Small intestine (tissue), 7 donors: ENCODE results near the gene CGN. TPM values are rescaled to one million over a fixed set of nuclear protein-coding genes. Genes with fewer than 3 reads are reported as not detected.

Experiments
- DNase-seq, 2 donors: peaks; one replicate each; pipeline versions ENCODE4 v3.0.0 to v3.0.0-alpha.2; 2013
- FAIRE-seq: peaks from 2 replicates; lab custom pipeline; 2012; peaks lifted over from hg19 to GRCh38; lab: Jason Lieb, UNC
- H3K27ac ChIP-seq, 3 donors: one replicate each; pipeline ENCODE4 v1.5.1; 2013; ENCODE audit warnings: low read length in 2 of 3, mild to moderate bottlenecking in 2 of 3, control low read depth in 1 of 3, inconsistent platforms in 1 of 3, low read depth in 1 of 3, moderate library complexity in 1 of 3
- H3K27me3 ChIP-seq, 3 donors: one replicate each; pipeline ENCODE4 v1.6.1; 2013; ENCODE audit warnings: low read length in 3 of 3, inconsistent platforms in 1 of 3; ENCODE audit not compliant: control insufficient read depth in 3 of 3, insufficient read depth in 3 of 3
- H3K36me3 ChIP-seq, 3 donors: one replicate each; pipeline ENCODE4 v1.6.1; 2013; ENCODE audit warnings: low read length in 3 of 3, inconsistent platforms in 1 of 3, low read depth in 1 of 3, mild to moderate bottlenecking in 1 of 3, moderate library complexity in 1 of 3; ENCODE audit not compliant: control insufficient read depth in 3 of 3, insufficient read depth in 2 of 3
- H3K4me1 ChIP-seq, 3 donors: one replicate each; pipeline ENCODE4 v1.6.1; 2013; ENCODE audit warnings: low read length in 2 of 3, inconsistent platforms in 1 of 3, low read depth in 1 of 3, mild to moderate bottlenecking in 1 of 3, moderate library complexity in 1 of 3; ENCODE audit not compliant: control insufficient read depth in 3 of 3, insufficient read depth in 2 of 3
- H3K4me3 ChIP-seq, 3 donors: one replicate each; pipeline ENCODE4 v1.5.1; 2013; ENCODE audit warnings: low read length in 3 of 3, control low read depth in 1 of 3, inconsistent platforms in 1 of 3, low read depth in 1 of 3, mild to moderate bottlenecking in 1 of 3, moderate library complexity in 1 of 3
- H3K9me3 ChIP-seq, 2 donors: one replicate each; pipeline ENCODE4 v1.6.1; 2013; ENCODE audit warnings: low read depth in 1 of 2, low read length in 1 of 2; ENCODE audit not compliant: control insufficient read depth in 2 of 2, insufficient read depth in 1 of 2
- WGBS, 3 donors: extraction: QIAGEN DNeasy Blood & Tissue Kit; methylation state at CpG; one replicate each; pipeline ENCODE4 v1.1.7; 2013; 5-methylcytosine and 5-hydroxymethylcytosine counted together
- polyA plus RNA-seq, 4 donors: library from polyadenylated mRNA; stranded (reverse) in 3 of 4; unstranded in 1 of 4; fragments of 200-250 nt in 3 of 4; fragments of 120-200 nt in 1 of 4; gene quantifications; one replicate each; pipeline versions ENCODE4 v1.2.1 to v1.2.3, GENCODE V29; 2013
- donor health status: healthy with polysubstance abuse.
- donor health status: control.
- donor health status: control.
- donor health status: Bipolar disorder and iron deficiency.
- donor health status: healthy.

Gene CGN
- polyA plus RNA-seq, 4 donors = 33.5 to 286 (median 211) TPM

- Histone ChIP-seq H3K9me3 (no peaks in the 10 kb centered on the region), H3K4me3 (no peak overlapping the region), H3K4me1 (peaks cover 0 to 16% (median 4%) of the 10 kb centered on the region in 3 donors), H3K27ac (no peak overlapping the region), H3K36me3 (peaks cover 4 to 73% (median 4%) of the 10 kb centered on the region in 3 donors), H3K27me3 (no peaks in the 10 kb centered on the region)
- 33 to 72% (median 45%) methylated on average over 1 of the region's 1 CpG for WGBS, 3 donors
- no peak for DNase-seq
- no peak for FAIRE-seq
Measured at GRCh38 chr1:151570819-151571218, 59.6 kb downstream of the CGN start.

- no peak for DNase-seq
- Histone ChIP-seq H3K9me3 (no peaks in the 10 kb centered on the region), H3K36me3 (peaks cover 3 to 80% (median 16%) of the 10 kb centered on the region in 3 donors), H3K27ac (no peak overlapping the region), H3K4me1 (peaks cover 0 to 3% (median 0%) of the 10 kb centered on the region in 3 donors), H3K27me3 (no peaks in the 10 kb centered on the region), H3K4me3 (no peak overlapping the region)
- 79% methylated on average over 12 of the region's 12 CpGs for WGBS, 3 donors
- FAIRE-seq = no peak
Measured at GRCh38 chr1:151574575-151575529, 63.7 kb downstream of the CGN start.

DNA sequence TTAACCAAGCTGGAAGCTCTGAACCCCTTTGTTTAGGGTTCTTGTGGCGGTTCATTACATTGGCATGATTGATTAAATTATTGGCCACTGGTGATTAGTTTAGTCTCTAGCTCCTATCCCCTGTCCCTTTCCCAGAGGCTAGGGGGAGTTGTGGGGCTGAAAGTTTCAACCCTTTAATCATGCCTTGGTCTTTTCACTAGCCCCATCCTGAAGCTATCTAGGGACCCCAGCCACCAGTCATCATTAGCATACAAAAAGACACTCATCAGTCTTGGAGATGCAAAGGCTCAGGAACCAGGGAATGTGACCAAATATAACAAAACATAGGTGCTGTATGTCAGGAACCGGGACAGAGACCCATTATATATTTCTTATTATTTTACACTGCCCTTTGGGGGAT, 66.0 kb downstream of the CGN start:
- Histone ChIP-seq H3K4me1 (no peaks in the 10 kb centered on the region), H3K4me3 (no peak overlapping the region), H3K36me3 (peaks cover 3 to 82% (median 20%) of the 10 kb centered on the region in 3 donors), H3K9me3 (no peaks in the 10 kb centered on the region), H3K27me3 (no peaks in the 10 kb centered on the region), H3K27ac (no peak overlapping the region)
- WGBS, 3 donors = 77 to 94% (median 88%) methylated on average over 2 of the region's 2 CpGs
- FAIRE-seq (no peak), DNase-seq (no peak)

DNA sequence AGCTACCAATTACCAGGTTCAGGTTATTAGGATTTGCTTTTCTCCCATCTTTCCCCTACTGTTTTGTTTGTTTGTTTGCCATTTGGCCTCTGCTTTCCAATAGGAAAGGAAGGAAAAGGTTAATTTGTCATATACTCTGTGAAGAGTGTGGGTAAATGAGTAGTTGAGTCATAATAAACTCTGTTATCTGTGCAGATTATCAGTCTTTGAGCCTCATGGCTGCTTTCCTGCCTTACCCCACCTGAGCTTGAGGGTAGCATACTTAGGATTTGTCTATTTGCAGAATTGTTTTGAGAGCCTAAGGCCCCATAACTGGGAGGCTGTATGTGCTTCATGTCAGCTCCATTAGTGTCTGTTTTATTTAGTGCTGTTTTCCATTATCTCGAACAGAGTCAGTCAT, 67.8 kb downstream of the CGN start:
- H3K27ac ChIP-seq = no peak overlapping the region
- 86 to 97% (median 92%) methylated on average over 1 of the region's 1 CpG for WGBS, 3 donors
- DNase-seq = no peak
- no peak for FAIRE-seq
- H3K36me3 ChIP-seq = peaks cover 3 to 75% (median 20%) of the 10 kb centered on the region in 3 donors
- no peaks in the 10 kb centered on the region for H3K27me3 ChIP-seq
- no peaks in the 10 kb centered on the region for H3K4me1 ChIP-seq
- H3K4me3 ChIP-seq = no peak overlapping the region
- H3K9me3 ChIP-seq = no peaks in the 10 kb centered on the region

GRCh38 chr1:151579436-151580225, 68.4 kb downstream of the CGN start:
- no peak for FAIRE-seq
- no peak overlapping the region for H3K4me3 ChIP-seq
- H3K27ac ChIP-seq = no peak overlapping the region
- H3K9me3 ChIP-seq = no peaks in the 10 kb centered on the region
- H3K36me3 ChIP-seq = peaks cover 3 to 74% (median 20%) of the 10 kb centered on the region in 3 donors
- WGBS, 3 donors = 79 to 88% (median 86%) methylated on average over 8 of the region's 8 CpGs
- no peak for DNase-seq
- peaks cover 0 to 4% (median 0%) of the 10 kb centered on the region in 3 donors for H3K4me1 ChIP-seq
- H3K27me3 ChIP-seq = no peaks in the 10 kb centered on the region

DNA sequence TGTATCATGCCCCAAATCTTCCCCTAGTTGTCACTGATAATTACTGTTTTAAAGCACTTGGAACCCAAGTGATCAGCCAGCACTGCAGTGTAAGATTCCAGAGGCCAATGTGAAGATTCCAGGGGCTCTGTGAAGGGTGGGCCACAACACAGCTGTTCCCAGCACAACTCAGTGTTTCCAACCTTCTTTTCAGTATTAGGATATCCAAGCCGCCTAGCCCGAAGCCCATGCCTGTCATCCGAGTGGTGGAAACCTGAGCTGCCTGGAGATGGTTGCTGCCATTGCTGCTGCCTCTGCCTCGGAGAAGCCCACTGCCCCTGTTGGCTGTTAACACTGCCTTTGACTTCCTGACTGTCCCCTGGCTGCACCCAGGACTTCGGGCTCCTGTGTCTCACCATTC, 70.3 kb downstream of the CGN start:
- DNase-seq = no peak
- no peak overlapping the region for H3K4me3 ChIP-seq
- FAIRE-seq = no peak
- H3K4me1 ChIP-seq = peaks cover 0 to 19% (median 0%) of the 10 kb centered on the region in 3 donors
- H3K9me3 ChIP-seq = no peaks in the 10 kb centered on the region
- no peaks in the 10 kb centered on the region for H3K27me3 ChIP-seq
- H3K27ac ChIP-seq = no peak overlapping the region
- peaks cover 0 to 64% (median 17%) of the 10 kb centered on the region in 3 donors for H3K36me3 ChIP-seq
- WGBS, 3 donors = 75 to 89% (median 87%) methylated on average over 5 of the region's 5 CpGs

DNA sequence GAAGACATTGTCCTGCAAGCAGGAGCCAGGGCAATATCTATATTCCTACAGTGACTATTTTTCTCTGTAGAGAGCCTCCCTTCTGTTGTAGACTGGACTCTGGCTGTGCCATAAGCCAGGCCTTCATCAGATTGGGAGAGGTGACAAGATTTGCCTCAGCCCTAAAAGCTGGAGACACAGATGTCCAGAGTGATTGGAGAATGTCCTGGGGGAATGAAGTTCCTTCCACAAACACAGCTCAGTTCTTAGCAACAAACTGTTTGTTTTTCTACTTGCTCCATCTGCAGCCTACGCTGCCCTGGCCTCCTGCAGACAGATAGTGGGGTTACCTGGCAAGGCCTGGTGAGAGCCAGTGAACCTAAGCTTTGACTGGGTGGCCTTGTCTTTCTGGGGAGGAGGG, 70.7 kb downstream of the CGN start:
- no peaks in the 10 kb centered on the region for H3K27me3 ChIP-seq

GRCh38 chr1:151583796-151584195, 72.6 kb downstream of the CGN start:
- WGBS, 3 donors = 64 to 66% (median 64%) methylated on average over 2 of the region's 2 CpGs
- DNase-seq = no peak
- Histone ChIP-seq H3K36me3 (peaks cover 0 to 45% (median 12%) of the 10 kb centered on the region in 3 donors), H3K27me3 (no peaks in the 10 kb centered on the region), H3K4me1 (peaks cover 0 to 21% (median 0%) of the 10 kb centered on the region in 3 donors), H3K9me3 (no peaks in the 10 kb centered on the region), H3K4me3 (no peak overlapping the region), H3K27ac (no peak overlapping the region)
- no peak for FAIRE-seq

More for the DNA sequence above, 70.7 kb downstream of the CGN start:
- no peak for FAIRE-seq
- Histone ChIP-seq H3K36me3 (peaks cover 0 to 59% (median 17%) of the 10 kb centered on the region in 3 donors), H3K27ac (no peak overlapping the region), H3K9me3 (no peaks in the 10 kb centered on the region), H3K4me1 (peaks cover 0 to 21% (median 0%) of the 10 kb centered on the region in 3 donors), H3K4me3 (no peak overlapping the region)
- DNase-seq = no peak
- WGBS, 3 donors = 54 to 80% (median 79%) methylated on average over 1 of the region's 1 CpG
